Uterus (tissue), 2 donors: ENCODE measurements around the gene ITFG2.

Experiments used
- POLR2A ChIP-seq, 2 donors: fragments of 450-650 bp; IDR thresholded peaks; one replicate each; pipeline ENCODE4 v1.6.1; 2016; ENCODE audit warnings: antibody characterized with exemption in 2 of 2, mild to moderate bottlenecking in 1 of 2, moderate library complexity in 1 of 2
- TF ChIP-seq, protein P1 (sequence below), 4 experiments: fragments of 200-600 bp in 2 of 4; fragments of 450-650 bp in 2 of 4; sonication (generic) in 2 of 4; IDR thresholded peaks; one replicate each; pipeline ENCODE4 v1.5.1; 2016 to 2019; ENCODE audit warnings: antibody characterized with exemption in 4 of 4, mild to moderate bottlenecking in 2 of 4, moderate library complexity in 1 of 4

DNA sequence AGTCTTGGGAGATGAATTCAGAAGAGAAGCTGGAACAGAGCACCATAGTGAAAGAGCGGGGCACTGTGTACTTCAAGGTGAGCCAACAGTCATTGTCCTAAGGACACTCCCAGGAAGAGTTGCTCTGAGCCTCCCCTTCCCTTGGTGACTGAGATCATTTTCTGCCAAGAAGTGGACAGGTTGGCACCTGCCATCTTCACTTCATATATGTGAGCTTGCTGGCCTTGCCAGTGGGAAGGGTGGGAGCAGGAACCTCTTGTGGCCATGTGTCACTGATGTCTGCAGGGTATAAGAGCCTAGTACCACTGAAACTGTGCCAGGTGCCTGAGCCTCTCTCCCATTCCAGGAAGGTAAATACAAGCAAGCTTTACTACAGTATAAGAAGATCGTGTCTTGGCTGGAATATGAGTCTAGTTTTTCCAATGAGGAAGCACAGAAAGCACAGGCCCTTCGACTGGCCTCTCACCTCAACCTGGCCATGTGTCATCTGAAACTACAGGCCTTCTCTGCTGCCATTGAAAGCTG is 12.4 kb upstream of the ITFG2 start:
- TF ChIP-seq, protein P1, sequence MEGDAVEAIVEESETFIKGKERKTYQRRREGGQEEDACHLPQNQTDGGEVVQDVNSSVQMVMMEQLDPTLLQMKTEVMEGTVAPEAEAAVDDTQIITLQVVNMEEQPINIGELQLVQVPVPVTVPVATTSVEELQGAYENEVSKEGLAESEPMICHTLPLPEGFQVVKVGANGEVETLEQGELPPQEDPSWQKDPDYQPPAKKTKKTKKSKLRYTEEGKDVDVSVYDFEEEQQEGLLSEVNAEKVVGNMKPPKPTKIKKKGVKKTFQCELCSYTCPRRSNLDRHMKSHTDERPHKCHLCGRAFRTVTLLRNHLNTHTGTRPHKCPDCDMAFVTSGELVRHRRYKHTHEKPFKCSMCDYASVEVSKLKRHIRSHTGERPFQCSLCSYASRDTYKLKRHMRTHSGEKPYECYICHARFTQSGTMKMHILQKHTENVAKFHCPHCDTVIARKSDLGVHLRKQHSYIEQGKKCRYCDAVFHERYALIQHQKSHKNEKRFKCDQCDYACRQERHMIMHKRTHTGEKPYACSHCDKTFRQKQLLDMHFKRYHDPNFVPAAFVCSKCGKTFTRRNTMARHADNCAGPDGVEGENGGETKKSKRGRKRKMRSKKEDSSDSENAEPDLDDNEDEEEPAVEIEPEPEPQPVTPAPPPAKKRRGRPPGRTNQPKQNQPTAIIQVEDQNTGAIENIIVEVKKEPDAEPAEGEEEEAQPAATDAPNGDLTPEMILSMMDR (IDR thresholded peaks at IDR 0.05): no peak
- no peak for TF ChIP-seq POLR2A (IDR thresholded peaks at IDR 0.05)
